Testis (tissue), 3 donors: ENCODE measurements around the gene DOCK11. TPM values are rescaled to one million over a fixed set of nuclear protein-coding genes. Genes with fewer than 3 reads are reported as not detected.

Experiments
- DNase-seq: peaks from one replicate; pipeline ENCODE4 v3.0.0-alpha.2; 2019
- H3K27ac ChIP-seq, 2 donors: fragments of 200-600 bp; sonication (generic); one replicate each; pipeline ENCODE4 v1.5.1; 2019
- H3K27me3 ChIP-seq: fragments of 200-600 bp; sonication (generic); one replicate; pipeline ENCODE4 v1.5.1; 2019
- H3K36me3 ChIP-seq: fragments of 200-600 bp; sonication (generic); one replicate; pipeline ENCODE4 v1.5.1; 2017; ENCODE audit warnings: low read depth; ENCODE audit errors: missing control alignments
- H3K4me1 ChIP-seq: fragments of 200-600 bp; sonication (generic); one replicate; pipeline ENCODE4 v1.5.1; 2019
- H3K4me3 ChIP-seq, 2 donors: fragments of 200-600 bp; sonication (generic); one replicate each; pipeline ENCODE4 v1.5.1; 2017 to 2019
- H3K9me3 ChIP-seq: fragments of 200-600 bp; sonication (generic); one replicate; pipeline ENCODE4 v1.5.1; 2017
- POLR2A ChIP-seq: fragments of 450-650 bp; IDR thresholded peaks from one replicate; pipeline ENCODE4 v1.6.1; 2017; ENCODE audit warnings: antibody characterized with exemption, mild to moderate bottlenecking, moderate library complexity
- WGBS, 2 donors: methylation state at CpG; one replicate each; pipeline ENCODE4 v1.1.5; 2018; 5-methylcytosine and 5-hydroxymethylcytosine counted together
- intact Hi-C: fragments of 100-400 bp; cut with DNase I; formaldehyde crosslinking; loops from one replicate; pipeline ENCODE4 v1.15.1; 2023; ENCODE audit warnings: low total_unique reads
- polyA plus RNA-seq: library from polyadenylated mRNA; stranded (reverse); fragments of 350-450 nt; fragmentation: Illumina TruSeq; extraction: RNeasy Lipid Tissue Mini Kit (QIAGEN cat#74804); gene quantifications from one replicate; pipeline ENCODE4 v1.2.3, GENCODE V29; 2014; ENCODE audit warnings: low read depth, low replicate concordance; ENCODE audit not compliant: insufficient read depth
- total RNA-seq, 2 donors: library from RNA; depleted of rRNA; stranded (reverse); fragments of >200 nt; gene quantifications; one replicate each; pipeline ENCODE4 v1.2.3, GENCODE V29; 2016
- TF ChIP-seq, protein P1 (sequence below), 3 experiments: fragments of 450-650 bp in 2 of 3; fragments of 200-600 bp in 1 of 3; sonication (generic) in 1 of 3; IDR thresholded peaks; one replicate each; pipeline ENCODE4 v1.5.1; 2016 to 2019; ENCODE audit warnings: antibody characterized with exemption in 3 of 3, mild to moderate bottlenecking in 2 of 3, moderate library complexity in 1 of 3

Gene DOCK11
- total and polyA plus RNA-seq, 3 donors from 2014 or later = 4.3 to 5.9 (median 5.8) TPM

DNA sequence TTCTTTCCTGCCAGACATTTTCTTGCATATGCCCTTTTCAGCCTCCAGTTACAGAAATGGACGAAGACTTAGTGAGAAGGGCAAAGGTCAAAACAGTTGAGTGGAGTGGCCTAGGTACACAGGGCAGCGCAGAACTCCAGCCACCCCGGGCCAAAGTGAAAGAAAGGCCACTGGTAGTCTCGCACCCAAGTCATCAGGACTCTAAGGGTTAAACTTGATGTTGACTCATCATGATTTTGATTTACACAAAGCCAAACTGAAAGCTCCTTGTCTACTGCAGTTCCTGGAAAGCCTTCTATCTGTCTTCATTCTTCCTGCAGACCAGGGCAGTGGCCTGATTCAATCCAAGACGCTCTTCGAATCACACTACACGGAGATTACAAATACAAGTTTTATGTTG is 229.2 kb downstream of the DOCK11 start:
- no peak for DNase-seq
- no peak overlapping the region for H3K27ac ChIP-seq

GRCh38 chrX:118726396-118726795 is 230.8 kb downstream of the DOCK11 start:
- no peaks in the 10 kb centered on the region for H3K9me3 ChIP-seq
- intact Hi-C loops = no loop called here
- 36 to 58% methylated on average over 3 of the region's 3 CpGs for WGBS, 2 donors
- H3K27me3 ChIP-seq = no peaks in the 10 kb centered on the region
- no peaks in the 10 kb centered on the region for H3K36me3 ChIP-seq
- H3K27ac ChIP-seq = peak overlapping the region; percentile 82 to 88
- H3K4me1 ChIP-seq = no peaks in the 10 kb centered on the region
- TF ChIP-seq POLR2A = no peak
- TF ChIP-seq, protein P1, sequence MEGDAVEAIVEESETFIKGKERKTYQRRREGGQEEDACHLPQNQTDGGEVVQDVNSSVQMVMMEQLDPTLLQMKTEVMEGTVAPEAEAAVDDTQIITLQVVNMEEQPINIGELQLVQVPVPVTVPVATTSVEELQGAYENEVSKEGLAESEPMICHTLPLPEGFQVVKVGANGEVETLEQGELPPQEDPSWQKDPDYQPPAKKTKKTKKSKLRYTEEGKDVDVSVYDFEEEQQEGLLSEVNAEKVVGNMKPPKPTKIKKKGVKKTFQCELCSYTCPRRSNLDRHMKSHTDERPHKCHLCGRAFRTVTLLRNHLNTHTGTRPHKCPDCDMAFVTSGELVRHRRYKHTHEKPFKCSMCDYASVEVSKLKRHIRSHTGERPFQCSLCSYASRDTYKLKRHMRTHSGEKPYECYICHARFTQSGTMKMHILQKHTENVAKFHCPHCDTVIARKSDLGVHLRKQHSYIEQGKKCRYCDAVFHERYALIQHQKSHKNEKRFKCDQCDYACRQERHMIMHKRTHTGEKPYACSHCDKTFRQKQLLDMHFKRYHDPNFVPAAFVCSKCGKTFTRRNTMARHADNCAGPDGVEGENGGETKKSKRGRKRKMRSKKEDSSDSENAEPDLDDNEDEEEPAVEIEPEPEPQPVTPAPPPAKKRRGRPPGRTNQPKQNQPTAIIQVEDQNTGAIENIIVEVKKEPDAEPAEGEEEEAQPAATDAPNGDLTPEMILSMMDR (IDR thresholded peaks at IDR 0.05) = no peak
- no peak for DNase-seq
- no peak overlapping the region for H3K4me3 ChIP-seq

More for the DNA sequence above, 229.2 kb downstream of the DOCK11 start:
- H3K4me1 ChIP-seq = no peaks in the 10 kb centered on the region
- TF ChIP-seq POLR2A = no peak
- TF ChIP-seq, protein P1 (IDR thresholded peaks at IDR 0.05) = no peak
- H3K4me3 ChIP-seq = no peak overlapping the region
- no peaks in the 10 kb centered on the region for H3K36me3 ChIP-seq
- no peaks in the 10 kb centered on the region for H3K27me3 ChIP-seq
- 35 to 76% methylated on average over 3 to 7 of the region's 7 CpGs for WGBS, 2 donors
- no peaks in the 10 kb centered on the region for H3K9me3 ChIP-seq
- intact Hi-C loops = no loop called here

DNA sequence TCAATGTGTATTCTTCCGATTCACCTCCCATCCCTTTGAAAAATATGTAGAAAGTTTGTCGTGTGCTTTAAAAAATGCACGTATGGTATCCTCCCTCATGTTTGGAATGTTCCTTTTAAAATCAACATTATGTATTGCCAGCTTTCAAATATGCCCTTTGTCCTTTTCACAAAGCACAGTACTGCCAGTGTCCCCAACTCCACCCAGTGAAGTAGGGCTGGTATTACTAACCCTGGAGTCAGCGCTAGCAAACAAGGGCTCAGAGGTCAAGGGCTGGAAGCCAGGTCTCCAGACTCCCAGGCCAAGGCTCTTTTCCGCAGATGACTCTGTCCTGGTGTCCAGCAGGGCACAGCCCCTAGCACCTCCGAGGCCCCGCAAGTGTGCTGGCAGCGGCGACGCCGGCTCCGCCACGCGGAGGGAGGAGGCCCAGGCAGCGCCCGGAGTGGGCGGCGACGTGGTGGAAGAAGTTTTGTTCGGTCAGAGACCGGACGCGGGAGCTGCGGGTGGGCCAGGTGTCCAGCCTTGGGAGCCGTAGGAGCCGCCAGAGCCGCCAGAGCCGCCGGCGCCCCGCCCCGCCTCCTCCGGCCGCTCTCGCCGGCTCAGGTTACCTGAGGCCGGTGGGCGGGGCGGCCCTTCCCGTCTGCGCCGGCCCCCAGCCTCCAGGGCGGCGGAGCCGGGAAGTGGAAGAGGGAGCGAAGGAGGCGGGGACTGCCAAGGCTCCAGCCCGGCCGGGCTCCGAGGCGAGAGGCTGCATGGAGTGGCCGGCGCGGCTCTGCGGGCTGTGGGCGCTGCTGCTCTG is 231.5 kb downstream of the DOCK11 start, which contains the start of gene IL13RA1:
Gene IL13RA1 (plus strand): TSS at position 720 of the 799 bp plus-strand sequence. CDS start 33 bp downstream, at position 753.
- peak within 1 kb of the TSS; percentile 82 to 88 for H3K27ac ChIP-seq
- WGBS, 2 donors = 1 to 5% methylated on average over 5 to 13 of the region's 56 CpGs

GRCh38 chrX:118727686-118728339 is 232.2 kb downstream of the DOCK11 start:
- no peaks in the 10 kb centered on the region for H3K9me3 ChIP-seq

More for the DNA sequence above, 231.5 kb downstream of the DOCK11 start, which contains the start of gene IL13RA1:
- DNase-seq = peak; percentile 73
- Histone ChIP-seq H3K4me1 (no peaks in the 10 kb centered on the region), H3K36me3 (no peaks in the 10 kb centered on the region), H3K27me3 (no peaks in the 10 kb centered on the region), H3K9me3 (no peaks in the 10 kb centered on the region), H3K4me3 (peak within 1 kb of the TSS; percentile 64 to 75)
- intact Hi-C loops = no loop called here
- TF ChIP-seq, protein P1 (IDR thresholded peaks at IDR 0.05) = no peak
- no peak for TF ChIP-seq POLR2A

More at GRCh38 chrX:118727686-118728339, 232.2 kb downstream of the DOCK11 start:
- intact Hi-C loops = no loop called here
- no peaks in the 10 kb centered on the region for H3K36me3 ChIP-seq
- WGBS, 2 donors = 0% methylated on average over 25 of the region's 73 CpGs; no CpG with 5 or more reads in 1 of the 2 donors
- H3K4me3 ChIP-seq = peak overlapping the region; percentile 64 to 75
- peak; percentile 35 for DNase-seq
- H3K27ac ChIP-seq = peak overlapping the region; percentile 82 to 88
- no peaks in the 10 kb centered on the region for H3K4me1 ChIP-seq
- no peak for TF ChIP-seq POLR2A
- TF ChIP-seq, protein P1 (IDR thresholded peaks at IDR 0.05) = no peak
- no peaks in the 10 kb centered on the region for H3K27me3 ChIP-seq
